Type B pancreatic cell (in vitro differentiated cells): ENCODE results near the gene DGKZ. TPM values are rescaled to one million over a fixed set of nuclear protein-coding genes. Genes with fewer than 3 reads are reported as not detected.
A peak's percentile ranks its signal among the peaks of the same experiment; 100 is the strongest.
"Not testable (repeated sequence)": the region's sequence is repeated elsewhere in the genome, so short reads cannot be mapped to it uniquely, and the experiment has no call there.

Source experiments
- DNase-seq: peaks from one replicate; pipeline ENCODE4 v3.0.0; 2021; ENCODE audit warnings: mixed read lengths; ENCODE audit not compliant: unreplicated experiment; ENCODE audit errors: extremely low spot score
- H3K27ac Mint-ChIP-seq: 2 replicates; pipeline ENCODE4 v1.8.0; 2021; ENCODE audit warnings: mild to moderate bottlenecking, mixed read lengths
- H3K27me3 Mint-ChIP-seq: 2 replicates; pipeline ENCODE4 v1.8.0; 2021; ENCODE audit warnings: mixed read lengths
- H3K36me3 Mint-ChIP-seq: 2 replicates; pipeline ENCODE4 v1.8.0; 2021; ENCODE audit warnings: mixed read lengths
- H3K4me1 Mint-ChIP-seq: one replicate; pipeline ENCODE4 v1.8.0; 2021; ENCODE audit warnings: mixed read lengths; ENCODE audit not compliant: unreplicated experiment
- H3K4me3 Mint-ChIP-seq: 2 replicates; pipeline ENCODE4 v1.8.0; 2021; ENCODE audit warnings: mild to moderate bottlenecking, mixed read lengths
- H3K9me3 Mint-ChIP-seq: 2 replicates; pipeline ENCODE4 v1.8.0; 2021; ENCODE audit warnings: mixed read lengths
- CTCF ChIP-seq: fragments of 200-600 bp; sonication (generic); conservative IDR thresholded peaks from 2 replicates; pipeline ENCODE4 v1.5.0; 2021; ENCODE audit warnings: antibody characterized with exemption, mild to moderate bottlenecking
- total RNA-seq: library from RNA; stranded (reverse); gene quantifications from 2 replicates; pipeline ENCODE4 v1.2.1, GENCODE V29; 2021; ENCODE audit warnings: low replicate concordance

The DGKZ gene
- total RNA-seq, 1 donor from 2014 or later, result 50.0 TPM

GRCh38 chr11:46302866-46303265 is 44.4 kb upstream of the DGKZ start:
- DNase-seq, result no peak
- no peak overlapping the region for H3K27ac Mint-ChIP-seq
- H3K4me3 Mint-ChIP-seq, result no peak overlapping the region
- no peaks in the 10 kb centered on the region for H3K36me3 Mint-ChIP-seq
- no peaks in the 10 kb centered on the region for H3K27me3 Mint-ChIP-seq
- H3K9me3 Mint-ChIP-seq, result no peaks in the 10 kb centered on the region
- H3K4me1 Mint-ChIP-seq, result peaks cover 8% of the 10 kb centered on the region
- TF ChIP-seq CTCF, result no peak

GRCh38 chr11:46304036-46304435 is 43.2 kb upstream of the DGKZ start:
- H3K27me3 Mint-ChIP-seq, DNase-seq, H3K36me3 Mint-ChIP-seq, H3K9me3 Mint-ChIP-seq, H3K4me3 Mint-ChIP-seq, H3K27ac Mint-ChIP-seq: not testable (repeated sequence)
- H3K4me1 Mint-ChIP-seq, result peaks cover 13% of the 10 kb centered on the region

GRCh38 chr11:46304605-46305179 is 42.6 kb upstream of the DGKZ start:
- Mint-ChIP-seq H3K4me3 (no peak overlapping the region), H3K36me3 (no peaks in the 10 kb centered on the region), H3K4me1 (peaks cover 19% of the 10 kb centered on the region), H3K9me3 (no peaks in the 10 kb centered on the region), H3K27me3 (no peaks in the 10 kb centered on the region), H3K27ac (no peak overlapping the region)
- no peak for TF ChIP-seq CTCF
- no peak for DNase-seq

- TF ChIP-seq CTCF, result peak; percentile 17
- H3K27me3 Mint-ChIP-seq, result no peaks in the 10 kb centered on the region
- DNase-seq, result no peak
Measured at GRCh38 chr11:46305295-46305694, 42.0 kb upstream of the DGKZ start.

GRCh38 chr11:46306296-46306853 is 40.9 kb upstream of the DGKZ start:
- H3K9me3 Mint-ChIP-seq, result no peaks in the 10 kb centered on the region
- DNase-seq, result no peak
- H3K4me3 Mint-ChIP-seq, result no peak overlapping the region
- no peak for TF ChIP-seq CTCF
- H3K36me3 Mint-ChIP-seq, result no peaks in the 10 kb centered on the region
- peak overlapping the region; percentile 65 for H3K27ac Mint-ChIP-seq
- no peaks in the 10 kb centered on the region for H3K27me3 Mint-ChIP-seq
- H3K4me1 Mint-ChIP-seq, result peaks cover 19% of the 10 kb centered on the region

More at GRCh38 chr11:46305295-46305694, 42.0 kb upstream of the DGKZ start:
- no peak overlapping the region for H3K27ac Mint-ChIP-seq
- H3K9me3 Mint-ChIP-seq, result no peaks in the 10 kb centered on the region
- H3K4me1 Mint-ChIP-seq, result peaks cover 19% of the 10 kb centered on the region
- H3K36me3 Mint-ChIP-seq, result no peaks in the 10 kb centered on the region
- no peak overlapping the region for H3K4me3 Mint-ChIP-seq

GRCh38 chr11:46307369-46307768 is 39.9 kb upstream of the DGKZ start:
- TF ChIP-seq CTCF, result no peak
- Mint-ChIP-seq H3K4me3 (no peak overlapping the region), H3K27ac (no peak overlapping the region), H3K27me3 (no peaks in the 10 kb centered on the region), H3K4me1 (peaks cover 19% of the 10 kb centered on the region), H3K9me3 (no peaks in the 10 kb centered on the region), H3K36me3 (no peaks in the 10 kb centered on the region)
- no peak for DNase-seq
